Measurements from ENCODE around the gene ARL13B.

DNA sequence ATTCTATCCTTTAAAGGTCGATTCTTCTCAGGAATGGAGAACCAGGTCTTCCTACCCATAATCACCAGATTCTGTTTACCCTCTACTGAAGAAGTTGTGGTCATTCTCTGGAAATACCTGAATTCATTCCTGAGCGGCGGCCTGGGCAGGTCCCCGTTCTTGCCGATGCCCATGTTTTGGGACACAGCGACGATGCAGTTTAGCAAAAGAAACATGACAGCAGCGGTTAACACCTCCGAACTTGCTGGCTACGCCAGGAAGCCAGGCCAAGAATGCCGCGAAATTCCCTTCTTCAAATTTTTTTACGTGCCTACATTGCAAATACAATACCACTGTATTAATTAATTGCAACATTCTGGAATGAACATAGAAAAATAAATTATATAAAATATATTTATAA, 81.3 kb downstream of the ARL13B start:
- TF ChIP-seq POLR2AphosphoS5 (IDR thresholded peaks at IDR 0.05; ENCODE audit: low read depth, low read length) (no peak), POLR2A (IDR thresholded peaks at IDR 0.05; ENCODE audit: low read depth, low read length) (no peak), TAF1 (IDR thresholded peaks at IDR 0.05; ENCODE audit: low read depth, low read length) (no peak), PAX5 (IDR thresholded peaks at IDR 0.05; ENCODE audit: insufficient read depth, low read length, severe bottlenecking) (no peak), SPI1 (IDR thresholded peaks at IDR 0.05; ENCODE audit: low read depth, low read length) (no peak)
